ENCODE results near the gene SPG7.
A peak's percentile ranks its signal among the peaks of the same experiment; 100 is the strongest.

Gene SPG7

DNA sequence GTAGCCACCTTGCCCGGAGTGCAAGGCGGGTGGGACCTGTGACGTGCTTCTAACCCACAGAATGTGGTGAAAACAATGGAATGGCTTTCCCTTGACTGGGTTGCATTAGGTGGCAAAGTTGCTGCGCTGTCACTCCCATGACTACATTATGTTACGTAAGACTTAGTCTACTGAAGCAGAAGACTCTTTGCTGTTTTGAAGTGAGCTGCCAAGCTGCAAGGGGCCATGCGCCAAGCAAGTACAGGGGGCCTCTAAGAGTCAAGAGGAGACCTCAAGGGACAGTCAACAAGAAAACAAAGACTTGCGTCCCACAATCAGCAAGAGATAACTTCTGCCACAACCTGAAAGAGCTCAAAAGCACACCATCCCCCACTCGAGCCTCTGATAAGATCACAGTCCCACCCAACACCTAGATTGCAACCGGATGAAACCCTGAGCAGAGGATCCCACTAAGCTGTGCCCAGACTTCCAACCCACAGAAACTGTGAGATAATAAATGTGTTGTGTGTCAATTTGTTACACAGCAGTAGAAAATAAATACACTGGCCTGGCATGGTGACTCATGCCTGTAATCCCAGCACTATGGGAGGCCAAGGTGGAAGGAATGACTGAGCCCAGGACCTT, 34.3 kb upstream of the SPG7 start:
- Histone ChIP-seq H3K27ac (ENCODE audit: low read depth, low read length, poor library complexity, severe bottlenecking) (no peak overlapping the region), H3K36me3 (ENCODE audit: insufficient read depth, low read length) (no peaks in the 10 kb centered on the region), H3K9ac (ENCODE audit: low read length) (no peak overlapping the region), H3K4me1 (ENCODE audit: insufficient read depth, low read length, severe bottlenecking) (peaks cover 35% of the 10 kb centered on the region), H3K79me2 (ENCODE audit: insufficient read depth, low read length) (peaks cover 95% of the 10 kb centered on the region), H3K9me2 (ENCODE audit: low read depth, low read length) (no peaks in the 10 kb centered on the region), H3K27me3 (ENCODE audit: insufficient read depth, low read length) (no peaks in the 10 kb centered on the region), H2AFZ (ENCODE audit: low read length) (no peak overlapping the region), H3K9me3 (ENCODE audit: low read length) (no peaks in the 10 kb centered on the region), H3K4me3 (ENCODE audit: low read depth, low read length, poor library complexity, severe bottlenecking) (no peak overlapping the region), H3K4me2 (ENCODE audit: low read length) (no peak overlapping the region), H3F3A (ENCODE audit: insufficient read depth, low read length) (no peaks in the 10 kb centered on the region), H4K20me1 (ENCODE audit: insufficient read depth, low read length) (0 out of 2 replicates have a peak, but pooled peaks cover 2% of the 10 kb centered on the region)
- TF ChIP-seq EZH2 (IDR thresholded peaks at IDR 0.05; ENCODE audit: borderline replicate concordance, low read length) (no peak), CTCF (IDR thresholded peaks at IDR 0.05; ENCODE audit: low read length) (no peak)

GRCh38 chr16:89475144-89475543, 33.1 kb upstream of the SPG7 start:
- Histone ChIP-seq H3K27ac (ENCODE audit: low read depth, low read length, poor library complexity, severe bottlenecking) (no peak overlapping the region), H3F3A (ENCODE audit: insufficient read depth, low read length) (no peaks in the 10 kb centered on the region), H3K27me3 (ENCODE audit: insufficient read depth, low read length) (no peaks in the 10 kb centered on the region), H2AFZ (ENCODE audit: low read length) (no peak overlapping the region), H3K9me2 (ENCODE audit: low read depth, low read length) (no peaks in the 10 kb centered on the region), H3K36me3 (ENCODE audit: insufficient read depth, low read length) (no peaks in the 10 kb centered on the region), H3K4me1 (ENCODE audit: insufficient read depth, low read length, severe bottlenecking) (peaks cover 43% of the 10 kb centered on the region), H3K9me3 (ENCODE audit: low read length) (no peaks in the 10 kb centered on the region), H3K4me2 (ENCODE audit: low read length) (no peak overlapping the region), H3K79me2 (ENCODE audit: insufficient read depth, low read length) (peaks cover 94% of the 10 kb centered on the region), H3K9ac (ENCODE audit: low read length) (no peak overlapping the region), H4K20me1 (ENCODE audit: insufficient read depth, low read length) (0 out of 2 replicates have a peak, but pooled peaks cover 2% of the 10 kb centered on the region), H3K4me3 (ENCODE audit: low read depth, low read length, poor library complexity, severe bottlenecking) (no peak overlapping the region)
- no peak for TF ChIP-seq EZH2 (IDR thresholded peaks at IDR 0.05; ENCODE audit: borderline replicate concordance, low read length)
- TF ChIP-seq CTCF (IDR thresholded peaks at IDR 0.05; ENCODE audit: low read length), result no peak

GRCh38 chr16:89476379-89476778, 31.8 kb upstream of the SPG7 start:
- H3K4me1 ChIP-seq (ENCODE audit: insufficient read depth, low read length, severe bottlenecking), result peaks cover 53% of the 10 kb centered on the region
- peak overlapping the region; percentile 82 for H3K27ac ChIP-seq (ENCODE audit: low read depth, low read length, poor library complexity, severe bottlenecking)

More at GRCh38 chr16:89476379-89476778, 31.8 kb upstream of the SPG7 start:
- Histone ChIP-seq H3K9ac (ENCODE audit: low read length) (peak overlapping the region; percentile 1; the same call in 1 of the 2 replicates), H3K4me3 (ENCODE audit: low read depth, low read length, poor library complexity, severe bottlenecking) (peak overlapping the region; percentile 8), H3K9me2 (ENCODE audit: low read depth, low read length) (no peaks in the 10 kb centered on the region), H4K20me1 (ENCODE audit: insufficient read depth, low read length) (0 out of 2 replicates have a peak, but pooled peaks cover 2% of the 10 kb centered on the region), H3K27me3 (ENCODE audit: insufficient read depth, low read length) (no peaks in the 10 kb centered on the region), H3K9me3 (ENCODE audit: low read length) (no peaks in the 10 kb centered on the region), H3K79me2 (ENCODE audit: insufficient read depth, low read length) (peaks cover 94% of the 10 kb centered on the region), H3F3A (ENCODE audit: insufficient read depth, low read length) (no peaks in the 10 kb centered on the region), H2AFZ (ENCODE audit: low read length) (no peak overlapping the region), H3K4me2 (ENCODE audit: low read length) (peak overlapping the region; percentile 39), H3K36me3 (ENCODE audit: insufficient read depth, low read length) (no peaks in the 10 kb centered on the region)
- TF ChIP-seq EZH2 (IDR thresholded peaks at IDR 0.05; ENCODE audit: borderline replicate concordance, low read length), result no peak
- TF ChIP-seq CTCF (IDR thresholded peaks at IDR 0.05; ENCODE audit: low read length), result no peak
